ENCODE data around the gene EGFLAM. TPM values are rescaled to one million over a fixed set of nuclear protein-coding genes. Genes with fewer than 3 reads are reported as not detected.
A peak's percentile ranks its signal among the peaks of the same experiment; 100 is the strongest.

The EGFLAM gene
- total and polyA plus RNA-seq, 4 donors = 13.1 to 124 (median 34.7) TPM

- Histone ChIP-seq H3K4me1 (ENCODE audit: control insufficient read depth, insufficient read depth, low read length) (peaks cover 17% of the 10 kb centered on the region), H3K9me3 (ENCODE audit: control insufficient read depth, insufficient read depth, low read length) (no peaks in the 10 kb centered on the region), H3K27me3 (ENCODE audit: control insufficient read depth, insufficient read depth, low read length) (peaks cover 2% of the 10 kb centered on the region), H3K27ac (ENCODE audit: low read depth, low read length) (peak overlapping the region; percentile 29), H3K4me3 (ENCODE audit: low read depth, low read length) (no peak overlapping the region), H3K36me3 (ENCODE audit: control insufficient read depth, insufficient read depth, low read length) (no peaks in the 10 kb centered on the region)
- DNase-seq (ENCODE audit: low read depth in 4 of 6, low spot score in 6 of 6) = no peak
- WGBS (ENCODE audit: insufficient coverage) = no CpG with 5 or more reads among the region's 2 CpGs
Measured at GRCh38 chr5:38447056-38447455, 188.7 kb downstream of the EGFLAM start.

DNA sequence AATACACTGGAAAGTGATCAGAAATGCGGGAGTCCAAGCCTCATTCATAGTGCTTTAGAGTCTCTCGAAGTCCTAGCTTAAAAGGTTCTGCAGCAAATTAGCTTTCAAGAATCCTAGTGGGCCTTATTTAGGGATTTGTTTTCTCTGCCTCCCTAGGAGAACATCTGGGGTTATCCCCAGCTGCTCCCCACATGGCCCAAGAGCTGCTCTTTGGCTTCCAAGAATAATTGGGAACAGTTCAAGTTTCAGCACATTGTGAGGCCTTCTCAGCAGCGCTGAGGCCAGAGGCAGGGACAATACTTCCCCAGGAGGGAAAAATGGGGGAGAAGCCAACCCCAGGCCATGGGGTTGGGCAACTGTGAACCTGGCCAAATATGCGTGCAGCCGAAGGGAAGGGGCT is 189.4 kb downstream of the EGFLAM start:
- peak overlapping the region; percentile 40 for H3K27ac ChIP-seq (ENCODE audit: low read depth, low read length)
- 59% methylated on average over 4 of the region's 5 CpGs for WGBS (ENCODE audit: insufficient coverage)
- H3K27me3 ChIP-seq (ENCODE audit: control insufficient read depth, insufficient read depth, low read length) = peaks cover 2% of the 10 kb centered on the region
- H3K36me3 ChIP-seq (ENCODE audit: control insufficient read depth, insufficient read depth, low read length) = no peaks in the 10 kb centered on the region
- H3K4me3 ChIP-seq (ENCODE audit: low read depth, low read length) = no peak overlapping the region
- no peaks in the 10 kb centered on the region for H3K9me3 ChIP-seq (ENCODE audit: control insufficient read depth, insufficient read depth, low read length)
- H3K4me1 ChIP-seq (ENCODE audit: control insufficient read depth, insufficient read depth, low read length) = peaks cover 17% of the 10 kb centered on the region
- DNase-seq (ENCODE audit: low read depth in 4 of 6, low spot score in 6 of 6) = peak in 1 of 6 donors; percentile 72

- H3K27me3 ChIP-seq (ENCODE audit: control insufficient read depth, insufficient read depth, low read length) = peaks cover 2% of the 10 kb centered on the region
- no peaks in the 10 kb centered on the region for H3K9me3 ChIP-seq (ENCODE audit: control insufficient read depth, insufficient read depth, low read length)
- no peak overlapping the region for H3K27ac ChIP-seq (ENCODE audit: low read depth, low read length)
- DNase-seq (ENCODE audit: low read depth in 4 of 6, low spot score in 6 of 6) = no peak
- no peak overlapping the region for H3K4me3 ChIP-seq (ENCODE audit: low read depth, low read length)
- H3K4me1 ChIP-seq (ENCODE audit: control insufficient read depth, insufficient read depth, low read length) = peaks cover 17% of the 10 kb centered on the region
- 90% methylated on average over 6 of the region's 9 CpGs for WGBS (ENCODE audit: insufficient coverage)
- no peaks in the 10 kb centered on the region for H3K36me3 ChIP-seq (ENCODE audit: control insufficient read depth, insufficient read depth, low read length)
Measured at GRCh38 chr5:38448568-38449350, 190.4 kb downstream of the EGFLAM start.

DNA sequence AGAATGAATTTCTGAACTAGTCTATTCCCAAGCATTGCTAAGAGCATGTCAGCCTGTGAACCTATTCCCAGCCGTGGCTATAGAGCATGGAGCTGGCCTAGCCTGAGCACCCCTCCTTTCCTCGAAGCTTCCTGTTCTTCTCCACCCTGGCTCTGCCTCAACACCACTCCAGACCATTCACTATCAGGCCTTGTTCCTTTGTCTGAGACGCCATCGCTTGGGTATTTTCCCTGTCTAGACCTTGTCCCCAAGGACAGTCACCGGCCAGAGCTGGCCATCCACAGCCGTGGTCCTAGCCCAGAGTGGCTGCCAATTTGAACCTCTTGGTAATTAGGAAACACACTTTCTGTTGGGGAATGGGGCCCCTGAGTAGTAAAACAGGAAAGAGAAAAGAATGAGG is 192.3 kb downstream of the EGFLAM start:
- Histone ChIP-seq H3K27me3 (ENCODE audit: control insufficient read depth, insufficient read depth, low read length) (no peaks in the 10 kb centered on the region), H3K27ac (ENCODE audit: low read depth, low read length) (no peak overlapping the region), H3K4me3 (ENCODE audit: low read depth, low read length) (no peak overlapping the region), H3K36me3 (ENCODE audit: control insufficient read depth, insufficient read depth, low read length) (no peaks in the 10 kb centered on the region), H3K9me3 (ENCODE audit: control insufficient read depth, insufficient read depth, low read length) (no peaks in the 10 kb centered on the region), H3K4me1 (ENCODE audit: control insufficient read depth, insufficient read depth, low read length) (peaks cover 16% of the 10 kb centered on the region)
- DNase-seq (ENCODE audit: low read depth in 4 of 6, low spot score in 6 of 6) = no peak
- 97% methylated on average over 6 of the region's 6 CpGs for WGBS (ENCODE audit: insufficient coverage)

DNA sequence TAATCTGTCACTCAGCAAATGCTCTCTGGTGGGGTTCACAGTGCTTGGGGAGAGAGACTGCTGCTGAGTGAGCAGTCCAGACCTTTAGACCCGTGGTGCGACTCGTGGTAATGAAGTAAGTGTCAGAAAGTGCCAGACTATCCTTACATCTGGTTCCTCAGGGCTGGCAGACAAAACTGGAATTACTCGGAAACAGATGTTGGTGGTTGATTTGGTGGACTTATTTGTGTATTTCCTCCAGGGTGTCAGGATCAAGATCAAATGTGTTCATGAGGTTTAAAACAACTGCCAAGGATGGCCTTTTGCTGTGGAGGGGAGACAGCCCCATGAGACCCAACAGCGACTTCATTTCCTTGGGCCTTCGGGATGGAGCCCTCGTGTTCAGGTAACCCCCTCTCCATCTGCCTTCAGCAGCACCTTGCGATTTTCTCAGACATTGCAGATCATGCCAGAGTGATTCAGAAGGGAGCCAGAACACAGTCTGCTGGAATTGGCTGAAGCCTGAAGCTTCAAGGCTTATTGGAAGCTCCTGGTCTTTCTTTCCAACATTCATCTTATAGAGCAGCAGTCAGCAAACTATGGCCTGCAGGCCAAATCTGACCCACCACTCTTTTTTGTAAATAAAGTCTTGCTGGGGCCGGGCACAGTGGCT is 192.8 kb downstream of the EGFLAM start:
- no peak overlapping the region for H3K4me3 ChIP-seq (ENCODE audit: low read depth, low read length)
- no peak overlapping the region for H3K27ac ChIP-seq (ENCODE audit: low read depth, low read length)
- no peaks in the 10 kb centered on the region for H3K36me3 ChIP-seq (ENCODE audit: control insufficient read depth, insufficient read depth, low read length)
- H3K27me3 ChIP-seq (ENCODE audit: control insufficient read depth, insufficient read depth, low read length) = no peaks in the 10 kb centered on the region
- DNase-seq (ENCODE audit: low read depth in 4 of 6, low spot score in 6 of 6) = no peak
- WGBS (ENCODE audit: insufficient coverage) = 89% methylated on average over 9 of the region's 9 CpGs
- H3K4me1 ChIP-seq (ENCODE audit: control insufficient read depth, insufficient read depth, low read length) = peaks cover 11% of the 10 kb centered on the region
- H3K9me3 ChIP-seq (ENCODE audit: control insufficient read depth, insufficient read depth, low read length) = no peaks in the 10 kb centered on the region

- Histone ChIP-seq H3K27me3 (ENCODE audit: control insufficient read depth, insufficient read depth, low read length) (no peaks in the 10 kb centered on the region), H3K9me3 (ENCODE audit: control insufficient read depth, insufficient read depth, low read length) (no peaks in the 10 kb centered on the region), H3K4me1 (ENCODE audit: control insufficient read depth, insufficient read depth, low read length) (peaks cover 12% of the 10 kb centered on the region), H3K4me3 (ENCODE audit: low read depth, low read length) (no peak overlapping the region), H3K36me3 (ENCODE audit: control insufficient read depth, insufficient read depth, low read length) (no peaks in the 10 kb centered on the region), H3K27ac (ENCODE audit: low read depth, low read length) (no peak overlapping the region)
- DNase-seq (ENCODE audit: low read depth in 4 of 6, low spot score in 6 of 6) = no peak
- WGBS (ENCODE audit: insufficient coverage) = 55% methylated on average over 2 of the region's 4 CpGs
Measured at GRCh38 chr5:38452201-38452600, 193.8 kb downstream of the EGFLAM start.

- H3K36me3 ChIP-seq (ENCODE audit: control insufficient read depth, insufficient read depth, low read length) = no peaks in the 10 kb centered on the region
- H3K4me1 ChIP-seq (ENCODE audit: control insufficient read depth, insufficient read depth, low read length) = peaks cover 10% of the 10 kb centered on the region
- DNase-seq (ENCODE audit: low read depth in 4 of 6, low spot score in 6 of 6) = no peak
- H3K27ac ChIP-seq (ENCODE audit: low read depth, low read length) = no peak overlapping the region
- WGBS (ENCODE audit: insufficient coverage) = 100% methylated on average over 1 of the region's 3 CpGs
- H3K9me3 ChIP-seq (ENCODE audit: control insufficient read depth, insufficient read depth, low read length) = no peaks in the 10 kb centered on the region
- H3K27me3 ChIP-seq (ENCODE audit: control insufficient read depth, insufficient read depth, low read length) = no peaks in the 10 kb centered on the region
- H3K4me3 ChIP-seq (ENCODE audit: low read depth, low read length) = no peak overlapping the region
Measured at GRCh38 chr5:38453506-38453905, 195.1 kb downstream of the EGFLAM start.

DNA sequence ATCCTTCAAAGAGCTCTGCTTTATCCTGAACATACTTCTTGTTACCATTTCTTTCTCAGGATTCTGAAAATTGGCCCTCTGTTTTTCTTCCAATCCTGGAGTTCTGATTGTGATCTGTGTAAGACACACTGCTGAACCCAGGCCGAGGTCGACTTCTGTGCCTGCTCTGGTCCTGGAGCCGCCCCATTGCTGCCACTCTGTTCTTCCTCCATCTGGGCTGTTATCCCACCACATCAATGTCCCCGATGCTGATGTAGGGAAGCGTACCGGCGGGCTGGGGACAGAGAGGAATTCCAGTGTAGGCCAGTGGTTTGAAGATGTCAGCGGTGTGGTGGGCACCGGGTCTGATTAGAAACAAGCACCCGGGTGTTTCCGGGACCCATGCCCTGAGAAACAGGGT is 195.6 kb downstream of the EGFLAM start:
- H3K4me1 ChIP-seq (ENCODE audit: control insufficient read depth, insufficient read depth, low read length) = peaks cover 7% of the 10 kb centered on the region
- no peak overlapping the region for H3K4me3 ChIP-seq (ENCODE audit: low read depth, low read length)
- no peak overlapping the region for H3K27ac ChIP-seq (ENCODE audit: low read depth, low read length)
- H3K9me3 ChIP-seq (ENCODE audit: control insufficient read depth, insufficient read depth, low read length) = no peaks in the 10 kb centered on the region
- H3K36me3 ChIP-seq (ENCODE audit: control insufficient read depth, insufficient read depth, low read length) = no peaks in the 10 kb centered on the region
- DNase-seq (ENCODE audit: low read depth in 4 of 6, low spot score in 6 of 6) = no peak
- no peaks in the 10 kb centered on the region for H3K27me3 ChIP-seq (ENCODE audit: control insufficient read depth, insufficient read depth, low read length)
- 98% methylated on average over 10 of the region's 11 CpGs for WGBS (ENCODE audit: insufficient coverage)

DNA sequence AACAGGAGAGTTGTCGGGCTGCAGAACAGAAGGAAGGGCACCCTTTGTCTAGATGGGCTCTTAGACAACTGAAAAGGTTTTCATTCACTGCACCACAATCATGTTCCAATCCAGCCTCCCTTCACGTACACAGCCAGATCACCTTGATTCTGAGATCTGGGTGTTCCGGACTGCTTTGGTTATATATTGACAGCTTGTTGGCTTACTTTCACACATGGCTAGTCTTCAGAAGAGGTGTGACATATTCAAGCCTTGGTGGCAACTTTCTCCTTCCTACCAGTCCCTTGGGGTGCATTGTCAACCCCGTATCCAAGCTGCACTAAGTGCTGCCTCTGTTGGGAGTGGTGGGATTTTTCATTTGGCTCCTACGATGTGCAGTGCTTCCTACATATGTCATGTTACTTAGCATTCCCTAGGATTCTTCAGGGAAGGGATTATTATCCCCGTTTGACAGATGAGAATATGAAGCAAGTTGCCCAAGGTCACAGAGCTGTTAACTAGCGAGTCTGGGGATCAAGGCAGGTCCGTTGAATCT is 197.5 kb downstream of the EGFLAM start:
- Histone ChIP-seq H3K27ac (ENCODE audit: low read depth, low read length) (no peak overlapping the region), H3K4me3 (ENCODE audit: low read depth, low read length) (no peak overlapping the region), H3K36me3 (ENCODE audit: control insufficient read depth, insufficient read depth, low read length) (no peaks in the 10 kb centered on the region), H3K27me3 (ENCODE audit: control insufficient read depth, insufficient read depth, low read length) (no peaks in the 10 kb centered on the region), H3K4me1 (ENCODE audit: control insufficient read depth, insufficient read depth, low read length) (peaks cover 7% of the 10 kb centered on the region), H3K9me3 (ENCODE audit: control insufficient read depth, insufficient read depth, low read length) (no peaks in the 10 kb centered on the region)
- 76% methylated on average over 3 of the region's 8 CpGs for WGBS (ENCODE audit: insufficient coverage)
- no peak for DNase-seq (ENCODE audit: low read depth in 4 of 6, low spot score in 6 of 6)
